Endothelial cell of coronary artery (primary cell): ENCODE results near the gene MYBPC2. TPM values are rescaled to one million over a fixed set of nuclear protein-coding genes. Genes with fewer than 3 reads are reported as not detected.

Experiments used
- total RNA-seq: library from RNA; depleted of rRNA; stranded (reverse); fragments of >200 nt; gene quantifications from 2 replicates; pipeline ENCODE4 v1.2.3, GENCODE V29; 2014

MYBPC2 gene
- not detected in 2 replicates for total RNA-seq

GRCh38 chr19:50432221-50433028 is at the start of gene MYBPC2:
Gene MYBPC2, plus strand, starts transcription at chr19:50432892. Its CDS starts 62 bp downstream, at chr19:50432954.

DNA sequence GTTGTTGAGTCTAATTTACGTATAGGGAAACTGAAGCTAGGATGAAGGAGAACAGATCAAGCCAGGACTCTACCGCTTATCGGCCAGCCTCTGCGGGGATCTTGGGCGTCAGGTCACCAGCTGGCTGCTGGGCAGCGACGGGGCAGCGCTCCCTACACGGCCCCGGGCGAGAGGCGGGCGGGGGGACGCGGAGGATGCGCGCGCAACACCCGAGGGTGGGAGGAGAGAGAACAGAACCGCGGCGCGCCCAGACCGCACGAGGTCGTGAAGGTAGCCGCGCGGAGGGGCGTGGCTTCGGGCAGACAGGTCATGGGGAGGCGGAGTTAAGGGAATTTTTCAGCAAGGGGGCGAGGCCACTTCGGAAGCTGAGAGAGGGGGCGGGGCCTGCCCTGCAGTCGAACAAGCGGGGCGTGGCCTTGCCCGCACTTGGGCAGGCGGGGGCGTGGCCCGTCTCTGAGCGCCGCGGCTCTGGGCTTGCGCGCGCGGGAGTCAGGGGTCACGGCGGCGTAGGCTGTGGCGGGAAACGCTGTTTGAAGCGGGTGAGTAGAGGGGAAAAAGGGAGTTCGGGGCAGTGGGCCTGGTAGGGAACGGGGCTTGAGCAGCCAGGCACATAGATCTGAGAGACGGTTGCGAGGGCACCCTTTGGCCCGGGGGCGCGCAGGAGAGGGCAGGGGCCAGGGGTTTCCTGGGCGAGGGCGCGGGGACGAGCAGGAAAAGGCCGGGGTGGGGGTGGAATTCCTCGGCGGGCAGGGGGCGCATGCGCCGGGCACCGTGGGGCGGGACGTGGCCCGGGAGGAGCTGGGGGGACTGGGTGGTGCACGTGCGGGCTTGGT is 48.6 kb upstream of the MYBPC2 start, which contains the start of gene POLD1:
Gene POLD1 (plus strand): TSS at position 496 of the 833 bp plus-strand sequence. CDS start 14,505 bp downstream, outside the sequence.

GRCh38 chr19:50418176-50419021 is 14.3 kb upstream of the MYBPC2 start, which contains the start of gene SPIB:
Gene SPIB, plus strand, starts transcription at chr19:50418938. Its CDS starts 25 bp downstream, at chr19:50418963.

DNA sequence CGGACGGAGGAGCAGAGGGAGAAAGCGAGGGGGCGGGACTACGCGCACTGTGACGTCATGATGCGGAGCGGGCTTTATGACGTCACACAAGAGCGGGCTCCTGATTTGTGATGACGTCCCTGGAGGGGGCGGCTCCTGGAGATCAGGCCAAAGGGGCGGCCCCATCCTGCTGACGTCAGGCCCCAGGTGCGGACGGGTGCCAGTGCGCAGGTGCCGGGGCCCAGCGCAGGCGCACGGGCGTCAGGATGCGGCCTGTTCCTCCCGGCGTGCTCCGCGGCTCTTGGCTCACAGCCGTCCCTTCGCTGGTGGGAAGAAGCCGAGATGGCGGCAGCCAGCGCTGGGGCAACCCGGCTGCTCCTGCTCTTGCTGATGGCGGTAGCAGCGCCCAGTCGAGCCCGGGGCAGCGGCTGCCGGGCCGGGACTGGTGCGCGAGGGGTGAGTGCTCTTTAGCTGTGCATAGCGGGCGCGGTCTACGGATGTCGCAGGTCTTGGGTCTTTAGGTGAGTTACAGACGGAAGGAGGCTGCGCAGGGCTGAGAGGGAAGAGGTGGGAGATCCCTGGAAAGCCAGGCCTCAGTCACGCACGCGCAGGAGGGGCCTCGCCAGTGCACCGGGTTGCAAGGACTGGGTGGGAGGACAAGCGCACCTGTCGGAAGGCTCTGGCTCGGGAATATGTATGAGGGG is 43.7 kb downstream of the MYBPC2 start, which contains the start of the genes EMC10 and GARIN5A:
Gene EMC10 (plus strand): TSS at position 284 of the 683 bp plus-strand sequence. CDS start 38 bp downstream, at position 322.
Gene GARIN5A (minus strand): TSS at position 625 of the 683 bp plus-strand sequence. CDS start 460 bp downstream, at position 165.

DNA sequence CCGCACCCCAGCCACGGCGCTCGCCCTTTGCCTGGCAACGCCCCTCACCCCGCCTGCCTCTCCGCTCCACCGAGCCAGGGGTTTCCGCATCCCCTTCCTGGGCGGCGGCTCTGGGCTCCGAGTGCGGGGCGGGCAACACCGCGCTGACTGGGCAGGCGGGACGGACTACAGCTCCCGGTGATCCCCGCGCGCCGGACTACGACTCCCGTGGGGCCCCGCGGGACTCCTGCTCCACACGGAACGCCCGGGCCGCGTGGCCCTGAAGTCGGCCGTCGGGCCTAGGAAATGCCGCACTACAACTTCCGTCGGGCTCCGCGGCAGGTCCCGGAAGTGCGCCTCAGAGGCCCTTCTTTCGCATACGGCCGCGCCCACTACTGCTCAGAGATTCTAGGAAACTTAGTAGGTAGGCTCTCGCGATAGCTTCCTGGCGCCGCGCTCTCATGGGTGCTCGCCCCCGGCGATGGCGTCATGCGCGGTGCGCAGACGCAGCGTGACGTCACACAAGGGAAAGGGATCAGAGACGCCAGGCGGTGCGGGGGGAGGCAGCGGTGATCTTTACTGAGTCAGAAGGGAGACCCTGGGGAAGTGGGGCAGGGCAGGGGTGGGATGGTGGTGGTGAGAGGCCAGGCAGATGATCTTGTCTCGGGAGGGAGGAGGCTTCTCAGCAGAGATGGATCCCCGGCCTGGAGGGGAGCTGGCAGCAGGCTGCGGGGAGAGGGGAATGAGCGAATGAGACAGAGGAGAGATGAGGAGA is 78.6 kb downstream of the MYBPC2 start, which contains the start of gene JOSD2:
Gene JOSD2 (minus strand): TSS at position 123 of the 754 bp plus-strand sequence. CDS start 760 bp downstream, outside the sequence.

DNA sequence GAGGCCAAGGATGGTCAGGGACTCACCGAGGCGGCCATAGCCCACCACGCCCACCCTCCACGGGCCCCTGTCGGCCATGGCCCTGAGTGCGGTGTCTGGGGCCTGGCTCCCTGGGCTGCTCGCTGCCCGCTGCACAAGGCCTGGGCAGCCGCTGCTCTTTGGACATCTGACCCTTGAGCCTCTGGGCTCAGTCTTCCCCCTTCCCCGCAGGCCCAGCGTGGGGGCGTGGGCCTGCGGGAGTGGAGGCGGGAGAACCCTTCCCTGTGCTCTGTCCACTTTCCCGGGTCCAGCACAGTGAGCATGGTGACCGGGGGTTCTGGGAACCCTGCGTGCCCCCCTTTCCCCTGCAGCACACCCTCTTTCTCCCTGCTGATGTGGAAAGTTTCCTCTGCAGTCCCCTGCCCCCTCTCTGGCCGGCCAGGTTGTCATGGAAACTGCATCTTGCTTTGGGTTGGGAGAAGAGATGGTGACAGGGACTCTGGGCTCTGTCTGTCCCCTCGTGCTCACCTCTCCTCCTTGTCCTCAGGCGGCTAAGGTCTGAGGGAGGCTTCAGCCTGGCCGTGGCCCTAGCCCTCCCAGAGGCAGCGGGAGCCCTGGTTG is 81.2 kb downstream of the MYBPC2 start, which contains the start of gene ASPDH:
Gene ASPDH (minus strand): TSS at position 168 of the 600 bp plus-strand sequence. CDS start 90 bp downstream, at position 78.

Other genes starting within 250 kb of the MYBPC2 start
- gene MYH14, start 229.3 kb upstream of the MYBPC2 start, total RNA-seq: under 0.01 and 0.09 TPM in 2 replicates
- gene KCNC3, start 103.5 kb upstream of the MYBPC2 start, total RNA-seq: 0.09 and 0.19 TPM in 2 replicates
- gene NAPSA, start 67.3 kb upstream of the MYBPC2 start, total RNA-seq: 0.09 TPM in 1 of 2 replicates, not detected in the other
- gene NR1H2, start 56.4 kb upstream of the MYBPC2 start, total RNA-seq: 45.4 and 67.3 TPM in 2 replicates
- gene POLD1, start 48.5 kb upstream of the MYBPC2 start, total RNA-seq: 70.6 and 78.3 TPM in 2 replicates
- gene SPIB, start 14.0 kb upstream of the MYBPC2 start, total RNA-seq: 0.09 TPM in 1 of 2 replicates, not detected in the other
- 51.4 and 53.8 TPM in 2 replicates for gene EMC10, start 43.6 kb downstream of the MYBPC2 start, total RNA-seq
- gene GARIN5A, start 44.0 kb downstream of the MYBPC2 start, total RNA-seq: 0.19 TPM in 1 of 2 replicates, not detected in the other
- 28.2 and 30.9 TPM in 2 replicates for gene JOSD2, start 78.3 kb downstream of the MYBPC2 start, total RNA-seq
- gene ASPDH, start 81.0 kb downstream of the MYBPC2 start, total RNA-seq: not detected in 2 replicates
- 0.09 and 0.63 TPM in 2 replicates for gene LRRC4B, start 135.5 kb downstream of the MYBPC2 start, total RNA-seq
- gene SYT3, start 207.0 kb downstream of the MYBPC2 start, total RNA-seq: 0.18 and 0.38 TPM in 2 replicates
- 0.56 and 1.2 TPM in 2 replicates for gene C19orf81, start 216.6 kb downstream of the MYBPC2 start, total RNA-seq